Body of pancreas (tissue), 4 donors: Measurements from ENCODE around the gene SAMD9L.

Experiments
- POLR2A ChIP-seq, 3 donors: fragments of 450-650 bp; IDR thresholded peaks; one replicate each; pipeline ENCODE4 v1.6.1; 2016; ENCODE audit warnings: antibody characterized with exemption in 3 of 3, mild to moderate bottlenecking in 2 of 3
- TF ChIP-seq, protein P1 (sequence below), 7 experiments: fragments of 450-650 bp in 4 of 7; fragments of 200-600 bp in 3 of 7; sonication (generic) in 3 of 7; IDR thresholded peaks; one replicate each; pipeline ENCODE4 v1.5.1; 2016 to 2019; ENCODE audit warnings: antibody characterized with exemption in 7 of 7

DNA sequence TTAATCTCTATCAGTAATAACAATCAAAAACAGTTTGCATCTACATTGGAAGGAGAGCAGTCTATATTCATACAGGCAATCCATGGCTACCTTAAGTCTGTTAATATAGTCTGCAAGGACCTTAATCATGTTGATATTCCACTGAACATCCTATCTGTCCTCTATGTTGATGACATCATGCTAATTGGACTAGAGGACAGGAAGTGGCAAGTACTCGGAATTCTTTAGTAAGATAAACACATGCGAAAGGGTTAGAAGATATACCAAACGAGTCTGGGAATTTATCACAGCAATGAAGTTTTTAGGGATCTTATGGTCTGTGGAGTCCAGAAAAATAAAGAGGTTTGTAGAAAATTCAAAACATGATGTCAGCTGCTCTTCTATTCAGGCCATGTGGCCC is 11.3 kb upstream of the SAMD9L start:
- TF ChIP-seq, protein P1, sequence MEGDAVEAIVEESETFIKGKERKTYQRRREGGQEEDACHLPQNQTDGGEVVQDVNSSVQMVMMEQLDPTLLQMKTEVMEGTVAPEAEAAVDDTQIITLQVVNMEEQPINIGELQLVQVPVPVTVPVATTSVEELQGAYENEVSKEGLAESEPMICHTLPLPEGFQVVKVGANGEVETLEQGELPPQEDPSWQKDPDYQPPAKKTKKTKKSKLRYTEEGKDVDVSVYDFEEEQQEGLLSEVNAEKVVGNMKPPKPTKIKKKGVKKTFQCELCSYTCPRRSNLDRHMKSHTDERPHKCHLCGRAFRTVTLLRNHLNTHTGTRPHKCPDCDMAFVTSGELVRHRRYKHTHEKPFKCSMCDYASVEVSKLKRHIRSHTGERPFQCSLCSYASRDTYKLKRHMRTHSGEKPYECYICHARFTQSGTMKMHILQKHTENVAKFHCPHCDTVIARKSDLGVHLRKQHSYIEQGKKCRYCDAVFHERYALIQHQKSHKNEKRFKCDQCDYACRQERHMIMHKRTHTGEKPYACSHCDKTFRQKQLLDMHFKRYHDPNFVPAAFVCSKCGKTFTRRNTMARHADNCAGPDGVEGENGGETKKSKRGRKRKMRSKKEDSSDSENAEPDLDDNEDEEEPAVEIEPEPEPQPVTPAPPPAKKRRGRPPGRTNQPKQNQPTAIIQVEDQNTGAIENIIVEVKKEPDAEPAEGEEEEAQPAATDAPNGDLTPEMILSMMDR (IDR thresholded peaks at IDR 0.05): no peak
- no peak for TF ChIP-seq POLR2A (IDR thresholded peaks at IDR 0.05)
